HepG2 (cell line): ENCODE data around the gene CGREF1. TPM values are rescaled to one million over a fixed set of nuclear protein-coding genes. Genes with fewer than 3 reads are reported as not detected.

ENCODE experiments used
- CCAR2 ChIP-seq: fragments of 200-400 bp; formaldehyde crosslinking; optimal IDR thresholded peaks from 2 replicates; pipeline ENCODE3; 2018; ENCODE audit warnings: low read depth, mild to moderate bottlenecking, low read length, moderate library complexity
- DNMT3B ChIP-seq: conservative IDR thresholded peaks from 2 replicates; pipeline ENCODE4 v1.6.1; 2016; ENCODE audit warnings: missing biosample characterization, control low read depth
- REPIN1 ChIP-seq: sonication (generic); formaldehyde crosslinking; IDR thresholded peaks from 2 replicates; pipeline ENCODE4 v1.8.0; 2022; ENCODE audit warnings: missing genetic modification reagents, low read depth, mild to moderate bottlenecking, borderline replicate concordance
- THYN1 ChIP-seq: sonication (generic); formaldehyde crosslinking; IDR thresholded peaks from 2 replicates; pipeline ENCODE4 v1.8.1; 2023; ENCODE audit warnings: low read depth, mild to moderate bottlenecking, moderate library complexity, missing genetic modification reagents, borderline replicate concordance
- ZFP41 ChIP-seq: sonication (generic); formaldehyde crosslinking; IDR thresholded peaks from 2 replicates; pipeline ENCODE4 v1.4.0; 2020; ENCODE audit warnings: mild to moderate bottlenecking, missing genetic modification reagents, borderline replicate concordance
- ZNF160 ChIP-seq: sonication (generic); formaldehyde crosslinking; IDR thresholded peaks from 2 replicates; pipeline ENCODE4 v1.8.0; 2022; ENCODE audit warnings: mild to moderate bottlenecking, inconsistent platforms, missing genetic modification reagents
- ZNF543 ChIP-seq: sonication (generic); formaldehyde crosslinking; IDR thresholded peaks from 2 replicates; pipeline ENCODE4 v1.4.0; 2020; ENCODE audit warnings: mild to moderate bottlenecking, missing genetic modification reagents
- ZNF547 ChIP-seq: sonication (generic); formaldehyde crosslinking; IDR thresholded peaks from 2 replicates; pipeline ENCODE4 v1.5.1; 2020; ENCODE audit warnings: mild to moderate bottlenecking, missing genetic modification reagents
- ZNF563 ChIP-seq: sonication (generic); formaldehyde crosslinking; IDR thresholded peaks from 2 replicates; pipeline ENCODE4 v1.8.0; 2022; ENCODE audit warnings: mild to moderate bottlenecking, moderate library complexity, missing genetic modification reagents
- polyA plus RNA-seq, 8 experiments: library from polyadenylated mRNA; depleted of rRNA in 3 of 8; stranded (reverse) in 7 of 8; unstranded in 1 of 8; fragments of >200 nt; fragmentation: Illumina TruSeq in 4 of 8; extraction: Trizol in 4 of 8; gene quantifications; 2 replicates each; pipeline versions ENCODE4 v1.2.1 to v1.2.3, GENCODE V29; 2011 to 2016; ENCODE audit warnings: low read depth in 4 of 8, missing spikeins in 1 of 8, mixed read lengths in 1 of 8; ENCODE audit not compliant: insufficient read depth in 1 of 8
- total RNA-seq, 5 experiments: library from RNA; depleted of rRNA; stranded (reverse); fragments of >200 nt; fragmentation: Illumina TruSeq; extraction: Trizol; gene quantifications; 2 replicates each; pipeline ENCODE4 v1.2.3, GENCODE V29; 2016; ENCODE audit warnings: low read depth in 1 of 5
- TF ChIP-seq, protein P1 (sequence below): sonication (generic); formaldehyde crosslinking; IDR thresholded peaks from 2 replicates; pipeline ENCODE4 v1.4.0; 2020; ENCODE audit warnings: missing genetic modification reagents
- TF ChIP-seq, protein P2 (sequence below): sonication (generic); formaldehyde crosslinking; conservative IDR thresholded peaks from 2 replicates; pipeline ENCODE4 v1.4.0; 2020; ENCODE audit warnings: mild to moderate bottlenecking, missing genetic modification reagents, moderate library complexity
- TF ChIP-seq, protein P3 (sequence below): sonication (generic); formaldehyde crosslinking; IDR thresholded peaks from 2 replicates; pipeline ENCODE4 v1.4.0; 2020; ENCODE audit warnings: mild to moderate bottlenecking, low read depth, missing genetic modification reagents
- TF ChIP-seq, protein P4 (sequence below): sonication (generic); formaldehyde crosslinking; IDR thresholded peaks from 2 replicates; pipeline ENCODE4 v1.9.0; 2022; ENCODE audit warnings: missing genetic modification reagents, mild to moderate bottlenecking, borderline replicate concordance
- TF ChIP-seq, protein P5 (sequence below): sonication (generic); formaldehyde crosslinking; IDR thresholded peaks from 2 replicates; pipeline ENCODE4 v1.4.0; 2020; ENCODE audit warnings: mild to moderate bottlenecking, missing genetic modification reagents
- TF ChIP-seq, protein P6 (sequence below): sonication (generic); formaldehyde crosslinking; IDR thresholded peaks from 2 replicates; pipeline ENCODE4 v1.5.0; 2020; ENCODE audit warnings: missing genetic modification reagents, mild to moderate bottlenecking, borderline replicate concordance

CGREF1 gene
- total and polyA plus RNA-seq, 2 of the 13 experiments (the other 11 are each of a cell fraction or from before 2014, with no cell fraction given) = 13.9 to 23.4 TPM

DNA sequence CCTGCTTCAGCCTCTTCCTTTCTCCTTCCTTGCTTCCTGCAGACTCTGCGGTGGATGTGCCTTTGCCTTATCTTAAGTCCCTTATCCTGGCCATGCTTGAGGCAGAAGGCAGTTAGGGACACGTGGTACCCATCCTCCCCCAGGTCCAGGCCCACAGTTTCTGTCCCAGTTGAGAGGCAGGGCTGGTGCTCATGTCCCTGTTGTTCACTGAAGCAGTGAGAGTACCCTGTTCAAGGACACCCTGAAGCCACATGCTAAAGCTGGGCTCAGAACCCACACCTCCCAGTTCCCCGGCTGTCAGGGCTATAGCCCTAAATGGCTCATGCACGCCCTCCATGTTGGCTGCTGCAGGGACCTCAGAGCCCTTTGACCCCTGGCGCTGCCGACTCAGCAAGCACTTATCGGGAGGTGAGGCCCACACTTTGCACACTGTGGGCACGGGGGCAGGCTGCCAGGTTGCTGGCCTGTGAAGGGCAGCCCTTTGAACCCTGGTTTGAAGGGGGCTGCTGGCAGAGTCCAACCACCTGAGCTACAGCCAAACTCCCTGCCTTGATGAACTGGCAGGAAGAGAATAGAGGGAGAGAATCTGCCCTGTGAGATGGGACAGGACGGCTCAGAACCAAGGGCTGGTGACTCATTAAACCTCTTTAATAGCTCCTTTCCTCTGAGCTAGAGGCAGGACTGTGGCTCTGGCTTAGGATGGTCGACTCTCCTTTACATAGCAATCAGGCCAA is 26.1 kb downstream of the CGREF1 start (continued):
- TF ChIP-seq, protein P1, sequence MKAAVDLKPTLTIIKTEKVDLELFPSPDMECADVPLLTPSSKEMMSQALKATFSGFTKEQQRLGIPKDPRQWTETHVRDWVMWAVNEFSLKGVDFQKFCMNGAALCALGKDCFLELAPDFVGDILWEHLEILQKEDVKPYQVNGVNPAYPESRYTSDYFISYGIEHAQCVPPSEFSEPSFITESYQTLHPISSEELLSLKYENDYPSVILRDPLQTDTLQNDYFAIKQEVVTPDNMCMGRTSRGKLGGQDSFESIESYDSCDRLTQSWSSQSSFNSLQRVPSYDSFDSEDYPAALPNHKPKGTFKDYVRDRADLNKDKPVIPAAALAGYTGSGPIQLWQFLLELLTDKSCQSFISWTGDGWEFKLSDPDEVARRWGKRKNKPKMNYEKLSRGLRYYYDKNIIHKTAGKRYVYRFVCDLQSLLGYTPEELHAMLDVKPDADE (CRISPR knock-in tag) = no peak
- no peak for TF ChIP-seq CCAR2
- peak; percentile 60; the same call in 1 of the 2 replicates for TF ChIP-seq ZNF563 (CRISPR knock-in tag)
- no peak for TF ChIP-seq DNMT3B
- no peak for TF ChIP-seq ZNF160 (CRISPR knock-in tag)
- TF ChIP-seq, protein P2, sequence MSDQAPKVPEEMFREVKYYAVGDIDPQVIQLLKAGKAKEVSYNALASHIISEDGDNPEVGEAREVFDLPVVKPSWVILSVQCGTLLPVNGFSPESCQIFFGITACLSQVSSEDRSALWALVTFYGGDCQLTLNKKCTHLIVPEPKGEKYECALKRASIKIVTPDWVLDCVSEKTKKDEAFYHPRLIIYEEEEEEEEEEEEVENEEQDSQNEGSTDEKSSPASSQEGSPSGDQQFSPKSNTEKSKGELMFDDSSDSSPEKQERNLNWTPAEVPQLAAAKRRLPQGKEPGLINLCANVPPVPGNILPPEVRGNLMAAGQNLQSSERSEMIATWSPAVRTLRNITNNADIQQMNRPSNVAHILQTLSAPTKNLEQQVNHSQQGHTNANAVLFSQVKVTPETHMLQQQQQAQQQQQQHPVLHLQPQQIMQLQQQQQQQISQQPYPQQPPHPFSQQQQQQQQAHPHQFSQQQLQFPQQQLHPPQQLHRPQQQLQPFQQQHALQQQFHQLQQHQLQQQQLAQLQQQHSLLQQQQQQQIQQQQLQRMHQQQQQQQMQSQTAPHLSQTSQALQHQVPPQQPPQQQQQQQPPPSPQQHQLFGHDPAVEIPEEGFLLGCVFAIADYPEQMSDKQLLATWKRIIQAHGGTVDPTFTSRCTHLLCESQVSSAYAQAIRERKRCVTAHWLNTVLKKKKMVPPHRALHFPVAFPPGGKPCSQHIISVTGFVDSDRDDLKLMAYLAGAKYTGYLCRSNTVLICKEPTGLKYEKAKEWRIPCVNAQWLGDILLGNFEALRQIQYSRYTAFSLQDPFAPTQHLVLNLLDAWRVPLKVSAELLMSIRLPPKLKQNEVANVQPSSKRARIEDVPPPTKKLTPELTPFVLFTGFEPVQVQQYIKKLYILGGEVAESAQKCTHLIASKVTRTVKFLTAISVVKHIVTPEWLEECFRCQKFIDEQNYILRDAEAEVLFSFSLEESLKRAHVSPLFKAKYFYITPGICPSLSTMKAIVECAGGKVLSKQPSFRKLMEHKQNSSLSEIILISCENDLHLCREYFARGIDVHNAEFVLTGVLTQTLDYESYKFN (CRISPR knock-in tag) = peak; percentile 99
- TF ChIP-seq ZNF543 (CRISPR knock-in tag) = peak; percentile 93
- TF ChIP-seq, protein P3, sequence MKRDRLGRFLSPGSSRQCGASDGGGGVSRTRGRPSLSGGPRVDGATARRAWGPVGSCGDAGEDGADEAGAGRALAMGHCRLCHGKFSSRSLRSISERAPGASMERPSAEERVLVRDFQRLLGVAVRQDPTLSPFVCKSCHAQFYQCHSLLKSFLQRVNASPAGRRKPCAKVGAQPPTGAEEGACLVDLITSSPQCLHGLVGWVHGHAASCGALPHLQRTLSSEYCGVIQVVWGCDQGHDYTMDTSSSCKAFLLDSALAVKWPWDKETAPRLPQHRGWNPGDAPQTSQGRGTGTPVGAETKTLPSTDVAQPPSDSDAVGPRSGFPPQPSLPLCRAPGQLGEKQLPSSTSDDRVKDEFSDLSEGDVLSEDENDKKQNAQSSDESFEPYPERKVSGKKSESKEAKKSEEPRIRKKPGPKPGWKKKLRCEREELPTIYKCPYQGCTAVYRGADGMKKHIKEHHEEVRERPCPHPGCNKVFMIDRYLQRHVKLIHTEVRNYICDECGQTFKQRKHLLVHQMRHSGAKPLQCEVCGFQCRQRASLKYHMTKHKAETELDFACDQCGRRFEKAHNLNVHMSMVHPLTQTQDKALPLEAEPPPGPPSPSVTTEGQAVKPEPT = 0 out of 2 replicates have a peak, but pooled peaks have one; percentile 17
- no peak for TF ChIP-seq THYN1 (CRISPR knock-in tag)
- no peak for TF ChIP-seq ZFP41 (CRISPR knock-in tag)
- peak; percentile 43 for TF ChIP-seq ZNF547 (CRISPR knock-in tag)
- TF ChIP-seq REPIN1 (CRISPR knock-in tag) = peak; percentile 94; the same call in 1 of the 2 replicates
- TF ChIP-seq, protein P4, sequence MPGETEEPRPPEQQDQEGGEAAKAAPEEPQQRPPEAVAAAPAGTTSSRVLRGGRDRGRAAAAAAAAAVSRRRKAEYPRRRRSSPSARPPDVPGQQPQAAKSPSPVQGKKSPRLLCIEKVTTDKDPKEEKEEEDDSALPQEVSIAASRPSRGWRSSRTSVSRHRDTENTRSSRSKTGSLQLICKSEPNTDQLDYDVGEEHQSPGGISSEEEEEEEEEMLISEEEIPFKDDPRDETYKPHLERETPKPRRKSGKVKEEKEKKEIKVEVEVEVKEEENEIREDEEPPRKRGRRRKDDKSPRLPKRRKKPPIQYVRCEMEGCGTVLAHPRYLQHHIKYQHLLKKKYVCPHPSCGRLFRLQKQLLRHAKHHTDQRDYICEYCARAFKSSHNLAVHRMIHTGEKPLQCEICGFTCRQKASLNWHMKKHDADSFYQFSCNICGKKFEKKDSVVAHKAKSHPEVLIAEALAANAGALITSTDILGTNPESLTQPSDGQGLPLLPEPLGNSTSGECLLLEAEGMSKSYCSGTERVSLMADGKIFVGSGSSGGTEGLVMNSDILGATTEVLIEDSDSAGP = peak; percentile 65
- TF ChIP-seq, protein P5, sequence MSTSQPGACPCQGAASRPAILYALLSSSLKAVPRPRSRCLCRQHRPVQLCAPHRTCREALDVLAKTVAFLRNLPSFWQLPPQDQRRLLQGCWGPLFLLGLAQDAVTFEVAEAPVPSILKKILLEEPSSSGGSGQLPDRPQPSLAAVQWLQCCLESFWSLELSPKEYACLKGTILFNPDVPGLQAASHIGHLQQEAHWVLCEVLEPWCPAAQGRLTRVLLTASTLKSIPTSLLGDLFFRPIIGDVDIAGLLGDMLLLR (CRISPR knock-in tag) = no peak
- TF ChIP-seq, protein P6, sequence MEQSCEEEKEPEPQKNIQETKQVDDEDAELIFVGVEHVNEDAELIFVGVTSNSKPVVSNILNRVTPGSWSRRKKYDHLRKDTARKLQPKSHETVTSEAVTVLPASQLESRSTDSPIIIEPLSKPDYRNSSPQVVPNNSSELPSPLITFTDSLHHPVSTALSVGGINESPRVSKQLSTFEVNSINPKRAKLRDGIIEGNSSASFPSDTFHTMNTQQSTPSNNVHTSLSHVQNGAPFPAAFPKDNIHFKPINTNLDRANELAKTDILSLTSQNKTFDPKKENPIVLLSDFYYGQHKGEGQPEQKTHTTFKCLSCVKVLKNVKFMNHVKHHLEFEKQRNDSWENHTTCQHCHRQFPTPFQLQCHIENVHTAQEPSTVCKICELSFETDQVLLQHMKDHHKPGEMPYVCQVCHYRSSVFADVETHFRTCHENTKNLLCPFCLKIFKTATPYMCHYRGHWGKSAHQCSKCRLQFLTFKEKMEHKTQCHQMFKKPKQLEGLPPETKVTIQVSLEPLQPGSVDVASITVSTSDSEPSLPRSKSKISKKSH (CRISPR knock-in tag) = peak; percentile 69; the same call in 1 of the 2 replicates
